A549 (cell line): Measurements from ENCODE around the gene PRKCE. TPM values are rescaled to one million over a fixed set of nuclear protein-coding genes. Genes with fewer than 3 reads are reported as not detected.

Experiments
- ATAC-seq, 2 experiments: fragments of 200-7000 bp in 1 of 2; fragments of >200 bp in 1 of 2; cut with Nextera tagmentation in 1 of 2; cut with Tn5 transposase in 1 of 2; 3 replicates each; pipeline versions ENCODE4 v1.8.0 to v1.9.1; 2018 to 2020; ENCODE audit warnings: mild to moderate bottlenecking in 1 of 2, moderate library complexity in 1 of 2
- CTCF ChIA-PET: fragments of 300-600 bp; sonication (Branson Sonifier 250); formaldehyde crosslinking; extraction: SDS; loops from one replicate; lab custom pipeline; 2021; ENCODE audit warnings: antibody characterized with exemption, inconsistent platforms; lab: Yijun Ruan, JAX
- POLR2A ChIA-PET: fragments of 350-600 bp; formaldehyde crosslinking; extraction: SDS; loops from one replicate; lab custom pipeline; 2021; ENCODE audit warnings: antibody characterized with exemption, inconsistent platforms; lab: Yijun Ruan, JAX
- DNase-seq, 2 experiments: peaks; one replicate each; pipeline versions ENCODE4 v3.0.0 to v3.0.0-alpha.2; 2011 to 2016; ENCODE audit warnings: low read depth in 1 of 2, low spot score in 1 of 2
- FAIRE-seq: peaks from 2 replicates; lab custom pipeline; 2011; peaks lifted over from hg19 to GRCh38; lab: Jason Lieb, UNC
- H3K27ac ChIP-seq, 2 experiments: fragments of >200 bp; sonication (Bioruptor Twin); formaldehyde crosslinking; 3 replicates each; pipeline ENCODE4 v1.5.1; 2016 to 2017
- H3K4me1 ChIP-seq: fragments of >200 bp; sonication (Bioruptor Twin); formaldehyde crosslinking; 3 replicates; pipeline ENCODE4 v1.6.1; 2016
- H3K4me2 ChIP-seq: fragments of >200 bp; sonication (Bioruptor Twin); formaldehyde crosslinking; 3 replicates; pipeline ENCODE4 v1.6.1; 2016
- H3K4me3 ChIP-seq: fragments of >200 bp; sonication (Bioruptor Twin); formaldehyde crosslinking; 3 replicates; pipeline ENCODE4 v1.5.1; 2016
- H3K9me3 ChIP-seq: fragments of >200 bp; sonication (Bioruptor Twin); formaldehyde crosslinking; 3 replicates; pipeline ENCODE4 v1.6.1; 2016
- BHLHE40 ChIP-seq: IDR thresholded peaks from 2 replicates; pipeline ENCODE4 v1.6.1; 2012; ENCODE audit warnings: low read depth, low read length, inconsistent platforms
- CBX2 ChIP-seq: fragments of 200-600 bp; sonication (generic); IDR thresholded peaks from 2 replicates; pipeline ENCODE4 v1.6.1; 2016; ENCODE audit warnings: low read depth, mild to moderate bottlenecking, borderline replicate concordance
- EP300 ChIP-seq, 2 experiments: fragments of >200 bp; sonication (Bioruptor Twin); formaldehyde crosslinking; IDR thresholded peaks; 2 replicates in 1 of 2; 3 replicates in 1 of 2; pipeline ENCODE4 v1.6.1; 2016 to 2017
- ESRRA ChIP-seq: fragments of 150-350 bp; IDR thresholded peaks from 2 replicates; pipeline ENCODE4 v1.6.1; 2014; ENCODE audit warnings: mild to moderate bottlenecking, low read length, borderline replicate concordance
- FOSB ChIP-seq: fragments of 250-450 bp; sonication (Bioruptor Pico); IDR thresholded peaks from 2 replicates; pipeline ENCODE4 v1.5.0; 2020; ENCODE audit warnings: mild to moderate bottlenecking, moderate library complexity
- HOXB5 ChIP-seq: fragments of 250-450 bp; sonication (Bioruptor Pico); IDR thresholded peaks from 2 replicates; pipeline ENCODE4 v1.5.0; 2020; ENCODE audit warnings: mild to moderate bottlenecking, moderate library complexity
- JUN ChIP-seq, 2 experiments: fragments of >200 bp; sonication (Bioruptor Twin); formaldehyde crosslinking; IDR thresholded peaks; 2 replicates in 1 of 2; 3 replicates in 1 of 2; pipeline ENCODE4 v1.6.1; 2016 to 2017
- JUNB ChIP-seq: fragments of >200 bp; sonication (Bioruptor Twin); formaldehyde crosslinking; IDR thresholded peaks from 2 replicates; pipeline ENCODE4 v1.6.1; 2016
- KDM5A ChIP-seq: fragments of 200-600 bp; sonication (generic); IDR thresholded peaks from 2 replicates; pipeline ENCODE4 v1.6.1; 2016; ENCODE audit warnings: antibody characterized with exemption, mild to moderate bottlenecking
- MAFK ChIP-seq: fragments of 450-650 bp; IDR thresholded peaks from 2 replicates; pipeline ENCODE4 v1.6.1; 2014; ENCODE audit not compliant: partially characterized antibody
- MAZ ChIP-seq: fragments of 150-350 bp; IDR thresholded peaks from 2 replicates; pipeline ENCODE4 v1.6.1; 2014; ENCODE audit warnings: antibody characterized with exemption, low read depth, low read length, borderline replicate concordance
- NR3C1 ChIP-seq: fragments of >200 bp; sonication (Bioruptor Twin); formaldehyde crosslinking; IDR thresholded peaks from 3 replicates; pipeline ENCODE4 v1.6.1; 2017
- RARB ChIP-seq: fragments of 250-450 bp; sonication (Bioruptor Pico); IDR thresholded peaks from 2 replicates; pipeline ENCODE4 v1.8.0; 2021; ENCODE audit warnings: mild to moderate bottlenecking, moderate library complexity
- RNF2 ChIP-seq: fragments of 200-600 bp; sonication (generic); IDR thresholded peaks from 2 replicates; pipeline ENCODE4 v1.6.1; 2016; ENCODE audit warnings: low read depth, mild to moderate bottlenecking, antibody characterized with exemption, moderate library complexity, borderline replicate concordance
- TP53 ChIP-seq: fragments of 250-450 bp; sonication (Bioruptor Pico); IDR thresholded peaks from 2 replicates; pipeline ENCODE4 v1.5.0; 2021; ENCODE audit warnings: mild to moderate bottlenecking, moderate library complexity
- ZNF302 ChIP-seq: fragments of 250-450 bp; sonication (Bioruptor Pico); IDR thresholded peaks from 2 replicates; pipeline ENCODE4 v1.9.0; 2021; ENCODE audit warnings: inconsistent platforms, mild to moderate bottlenecking, moderate library complexity
- ZSCAN20 ChIP-seq: fragments of 250-450 bp; sonication (Bioruptor Pico); IDR thresholded peaks from 2 replicates; pipeline ENCODE4 v1.8.0; 2022; ENCODE audit warnings: mild to moderate bottlenecking, moderate library complexity
- WGBS: methylation state at CpG from one replicate; pipeline ENCODE4 v1.1.6; 2017; ENCODE audit errors: missing lambda C conversion rate; 5-methylcytosine and 5-hydroxymethylcytosine counted together
- polyA plus RNA-seq, 4 experiments: library from polyadenylated mRNA; depleted of rRNA in 3 of 4; stranded (reverse); fragments of >200 nt; fragmentation: RNase III in 1 of 4; extraction: RNeasy Plus Mini Kit Qiagen cat#74134 plus additional on column Dnase treatment in 1 of 4; gene quantifications; 2 replicates in 3 of 4; 3 replicates in 1 of 4; pipeline ENCODE4 v1.2.3, GENCODE V29; 2011 to 2017
- TF ChIP-seq, protein P1 (sequence below): fragments of >200 bp; sonication (Bioruptor Twin); formaldehyde crosslinking; IDR thresholded peaks from 3 replicates; pipeline ENCODE4 v1.5.1; 2016
- TF ChIP-seq, protein P2 (sequence below): IDR thresholded peaks from 2 replicates; pipeline ENCODE4 v1.6.1; 2012
- TF ChIP-seq, protein P3 (sequence below): IDR thresholded peaks from 2 replicates; pipeline ENCODE4 v1.6.1; 2012; ENCODE audit warnings: low read depth, borderline replicate concordance
- TF ChIP-seq, protein P4 (sequence below): IDR thresholded peaks from 2 replicates; pipeline ENCODE4 v1.6.1; 2012

PRKCE gene
- polyA plus RNA-seq, 2 of the 4 experiments (the other 2 are of a cell fraction) = 11.5 to 12.0 TPM

DNA sequence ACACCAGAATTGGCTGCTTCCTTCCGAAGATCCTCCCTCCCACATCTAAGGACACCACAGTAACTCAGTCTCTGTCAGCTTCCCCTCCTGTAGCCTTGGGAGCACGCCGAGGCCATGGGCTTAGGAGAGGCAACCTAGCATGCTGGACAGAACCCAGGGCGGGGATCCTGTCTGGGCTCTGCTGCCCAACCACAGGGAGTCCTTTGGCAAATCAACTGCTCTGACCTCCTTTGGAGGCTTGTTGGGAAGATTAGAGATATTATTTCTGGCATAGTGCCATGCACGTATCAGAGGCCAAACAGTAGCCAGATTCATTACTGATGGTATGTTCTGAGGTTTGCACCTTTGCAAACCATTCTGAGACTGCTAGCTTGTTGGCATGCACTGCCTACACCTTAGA lies 383.1 kb downstream of the PRKCE start:
- H3K4me1 ChIP-seq = peaks cover 41% of the 10 kb centered on the region
- H3K4me3 ChIP-seq = no peak overlapping the region
- no peak for FAIRE-seq
- H3K27ac ChIP-seq = no peak overlapping the region
- H3K9me3 ChIP-seq = no peaks in the 10 kb centered on the region
- WGBS = 90% methylated on average over 5 of the region's 5 CpGs
- POLR2A ChIA-PET = interaction anchor here (1.1 kb wide), 1 partner anchor 262 kb away, joined by 3 read pairs; the partner anchor contains the start of gene EPAS1
- no peak for DNase-seq
- no peak overlapping the region for H3K4me2 ChIP-seq
- CTCF ChIA-PET = interaction anchor here (1.6 to 1.8 kb wide), 3 partner anchors 29 to 260 kb away, joined by 4 to 5 read pairs (median 4); no protein-coding TSS in a partner anchor
- TF ChIP-seq CBX2 (no peak), JUN (IDR thresholded peaks at IDR 0.05) (no peak), MAZ (no peak), RNF2 (no peak), KDM5A (no peak), BHLHE40 (no peak), ESRRA (no peak), NR3C1 (no peak), ZNF302 (CRISPR knock-in tag) (no peak), ZSCAN20 (CRISPR knock-in tag) (no peak), RARB (CRISPR knock-in tag) (no peak), FOSB (no peak), JUNB (no peak), TP53 (CRISPR knock-in tag) (no peak), HOXB5 (CRISPR knock-in tag) (no peak)
- TF ChIP-seq, protein P1, sequence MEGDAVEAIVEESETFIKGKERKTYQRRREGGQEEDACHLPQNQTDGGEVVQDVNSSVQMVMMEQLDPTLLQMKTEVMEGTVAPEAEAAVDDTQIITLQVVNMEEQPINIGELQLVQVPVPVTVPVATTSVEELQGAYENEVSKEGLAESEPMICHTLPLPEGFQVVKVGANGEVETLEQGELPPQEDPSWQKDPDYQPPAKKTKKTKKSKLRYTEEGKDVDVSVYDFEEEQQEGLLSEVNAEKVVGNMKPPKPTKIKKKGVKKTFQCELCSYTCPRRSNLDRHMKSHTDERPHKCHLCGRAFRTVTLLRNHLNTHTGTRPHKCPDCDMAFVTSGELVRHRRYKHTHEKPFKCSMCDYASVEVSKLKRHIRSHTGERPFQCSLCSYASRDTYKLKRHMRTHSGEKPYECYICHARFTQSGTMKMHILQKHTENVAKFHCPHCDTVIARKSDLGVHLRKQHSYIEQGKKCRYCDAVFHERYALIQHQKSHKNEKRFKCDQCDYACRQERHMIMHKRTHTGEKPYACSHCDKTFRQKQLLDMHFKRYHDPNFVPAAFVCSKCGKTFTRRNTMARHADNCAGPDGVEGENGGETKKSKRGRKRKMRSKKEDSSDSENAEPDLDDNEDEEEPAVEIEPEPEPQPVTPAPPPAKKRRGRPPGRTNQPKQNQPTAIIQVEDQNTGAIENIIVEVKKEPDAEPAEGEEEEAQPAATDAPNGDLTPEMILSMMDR = no peak
- TF ChIP-seq, protein P2, sequence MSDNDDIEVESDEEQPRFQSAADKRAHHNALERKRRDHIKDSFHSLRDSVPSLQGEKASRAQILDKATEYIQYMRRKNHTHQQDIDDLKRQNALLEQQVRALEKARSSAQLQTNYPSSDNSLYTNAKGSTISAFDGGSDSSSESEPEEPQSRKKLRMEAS = no peak
- TF ChIP-seq, protein P3, sequence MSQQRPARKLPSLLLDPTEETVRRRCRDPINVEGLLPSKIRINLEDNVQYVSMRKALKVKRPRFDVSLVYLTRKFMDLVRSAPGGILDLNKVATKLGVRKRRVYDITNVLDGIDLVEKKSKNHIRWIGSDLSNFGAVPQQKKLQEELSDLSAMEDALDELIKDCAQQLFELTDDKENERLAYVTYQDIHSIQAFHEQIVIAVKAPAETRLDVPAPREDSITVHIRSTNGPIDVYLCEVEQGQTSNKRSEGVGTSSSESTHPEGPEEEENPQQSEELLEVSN = no peak
- TF ChIP-seq, protein P4, sequence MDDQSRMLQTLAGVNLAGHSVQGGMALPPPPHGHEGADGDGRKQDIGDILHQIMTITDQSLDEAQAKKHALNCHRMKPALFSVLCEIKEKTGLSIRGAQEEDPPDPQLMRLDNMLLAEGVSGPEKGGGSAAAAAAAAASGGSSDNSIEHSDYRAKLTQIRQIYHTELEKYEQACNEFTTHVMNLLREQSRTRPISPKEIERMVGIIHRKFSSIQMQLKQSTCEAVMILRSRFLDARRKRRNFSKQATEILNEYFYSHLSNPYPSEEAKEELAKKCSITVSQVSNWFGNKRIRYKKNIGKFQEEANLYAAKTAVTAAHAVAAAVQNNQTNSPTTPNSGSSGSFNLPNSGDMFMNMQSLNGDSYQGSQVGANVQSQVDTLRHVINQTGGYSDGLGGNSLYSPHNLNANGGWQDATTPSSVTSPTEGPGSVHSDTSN = no peak
- ATAC-seq = no peak

DNA sequence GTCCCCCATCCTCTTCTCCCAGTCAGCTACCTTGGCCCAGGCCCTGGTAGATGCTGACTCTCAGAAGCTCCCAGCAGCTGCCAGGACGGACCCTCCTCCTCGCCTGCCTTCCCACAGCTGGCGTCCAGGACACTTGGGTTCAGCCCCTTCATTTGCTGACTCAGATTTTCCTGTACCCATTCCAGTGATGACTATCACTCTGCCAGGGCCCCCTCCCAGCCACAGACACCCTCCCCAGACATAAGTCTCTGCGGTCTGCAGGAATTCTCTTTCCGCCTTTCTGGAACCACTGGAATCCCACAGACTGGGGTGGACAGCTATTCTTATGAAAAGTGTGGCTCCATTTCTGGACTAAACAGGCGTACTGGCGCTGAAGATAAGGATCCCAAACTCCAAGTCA lies 385.5 kb downstream of the PRKCE start:
- FAIRE-seq = no peak
- Histone ChIP-seq H3K9me3 (no peaks in the 10 kb centered on the region), H3K4me2 (no peak overlapping the region), H3K4me1 (peaks cover 50% of the 10 kb centered on the region), H3K27ac (0 out of 6 replicates have a peak overlapping the region, but pooled peaks of 1 of the 2 experiments have one; percentile 0), H3K4me3 (no peak overlapping the region)
- peak; percentile 53 for TF ChIP-seq MAFK
- TF ChIP-seq EP300 (IDR thresholded peaks at IDR 0.05) = no peak
- ChIA-PET CTCF (interaction anchor here (1.0 to 2.5 kb wide), 6 partner anchors 11 to 26 kb away, joined by 3 to 9 read pairs (median 4); no protein-coding TSS in a partner anchor), POLR2A (no interaction called here)
- no peak for DNase-seq
- 96% methylated on average over 7 of the region's 7 CpGs for WGBS
- ATAC-seq = no peak
